B cell (primary cell): ENCODE data around the gene CCDC178.

ENCODE experiments used
- EZH2 ChIP-seq: IDR thresholded peaks from 2 replicates; pipeline ENCODE4 v1.6.1; 2012; ENCODE audit warnings: borderline replicate concordance, low read depth, mild to moderate bottlenecking, moderate library complexity, low read length; ENCODE audit not compliant: insufficient read depth, poor library complexity, severe bottlenecking
- TF ChIP-seq, protein P1 (sequence below): fragments of 200-600 bp; IDR thresholded peaks from one replicate; pipeline ENCODE4 v1.8.0; 2022; ENCODE audit warnings: antibody characterized with exemption, mild to moderate bottlenecking

DNA sequence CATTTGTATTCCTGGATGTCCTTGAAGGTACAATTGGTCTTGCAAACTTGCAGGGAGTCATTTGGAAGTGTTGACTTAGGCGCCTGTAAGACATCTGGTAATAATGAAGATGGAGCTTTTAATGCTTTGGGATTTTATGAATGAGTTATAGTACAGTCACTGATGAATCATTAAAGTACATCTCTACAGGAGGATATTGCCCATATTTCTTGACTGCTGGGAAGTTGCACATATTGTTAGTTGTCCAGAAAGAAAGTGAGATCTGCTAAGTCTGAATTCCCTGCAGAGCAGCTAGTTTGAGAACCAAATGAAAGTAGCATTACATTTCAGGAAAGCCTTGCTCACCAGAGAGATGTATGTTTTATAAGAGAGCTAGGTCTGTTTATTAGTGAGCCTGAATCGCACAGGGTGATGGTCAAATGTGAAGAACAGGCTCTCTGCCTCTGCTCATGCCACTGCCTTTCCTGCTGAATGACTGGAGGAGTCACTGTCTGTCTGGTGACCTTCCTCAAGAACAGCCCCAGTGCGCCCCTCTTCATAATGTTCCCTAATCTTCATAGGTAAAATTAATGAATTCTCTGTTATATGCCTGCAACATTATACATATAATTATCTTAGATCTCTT, 528.7 kb downstream of the CCDC178 start:
- TF ChIP-seq EZH2, result no peak
- TF ChIP-seq, protein P1, sequence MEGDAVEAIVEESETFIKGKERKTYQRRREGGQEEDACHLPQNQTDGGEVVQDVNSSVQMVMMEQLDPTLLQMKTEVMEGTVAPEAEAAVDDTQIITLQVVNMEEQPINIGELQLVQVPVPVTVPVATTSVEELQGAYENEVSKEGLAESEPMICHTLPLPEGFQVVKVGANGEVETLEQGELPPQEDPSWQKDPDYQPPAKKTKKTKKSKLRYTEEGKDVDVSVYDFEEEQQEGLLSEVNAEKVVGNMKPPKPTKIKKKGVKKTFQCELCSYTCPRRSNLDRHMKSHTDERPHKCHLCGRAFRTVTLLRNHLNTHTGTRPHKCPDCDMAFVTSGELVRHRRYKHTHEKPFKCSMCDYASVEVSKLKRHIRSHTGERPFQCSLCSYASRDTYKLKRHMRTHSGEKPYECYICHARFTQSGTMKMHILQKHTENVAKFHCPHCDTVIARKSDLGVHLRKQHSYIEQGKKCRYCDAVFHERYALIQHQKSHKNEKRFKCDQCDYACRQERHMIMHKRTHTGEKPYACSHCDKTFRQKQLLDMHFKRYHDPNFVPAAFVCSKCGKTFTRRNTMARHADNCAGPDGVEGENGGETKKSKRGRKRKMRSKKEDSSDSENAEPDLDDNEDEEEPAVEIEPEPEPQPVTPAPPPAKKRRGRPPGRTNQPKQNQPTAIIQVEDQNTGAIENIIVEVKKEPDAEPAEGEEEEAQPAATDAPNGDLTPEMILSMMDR, result no peak
